Measurements from ENCODE around the gene ASXL2. TPM values are rescaled to one million over a fixed set of nuclear protein-coding genes. Genes with fewer than 3 reads are reported as not detected.

The ASXL2 gene
- total RNA-seq, 1 donor from 2014 or later: 80.7 TPM

DNA sequence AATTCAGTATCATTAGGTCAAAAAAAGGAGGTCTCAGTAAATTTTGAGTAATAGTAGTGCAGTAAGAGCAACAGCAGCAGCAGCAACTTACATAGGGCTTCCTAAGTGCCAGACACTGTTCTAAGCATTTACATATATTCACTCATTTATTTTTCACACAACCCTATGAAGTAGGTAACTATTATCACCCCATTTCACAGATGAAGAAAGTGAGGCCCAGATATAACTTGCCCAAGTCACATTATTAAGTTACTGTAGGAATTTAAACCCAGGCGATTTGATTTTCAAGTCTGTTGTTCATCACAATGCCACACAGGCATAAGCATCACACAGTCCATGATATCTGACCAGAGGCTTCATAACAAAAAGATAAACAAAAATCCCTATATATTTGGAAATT, 114.7 kb downstream of the ASXL2 start:
- intact Hi-C loops (cut with micrococcal nuclease): no loop called here
- peaks cover 30% of the 10 kb centered on the region for H3K4me1 Mint-ChIP-seq (ENCODE audit: low read depth)
- DNase-seq (ENCODE audit: low spot score): no peak
- no peaks in the 10 kb centered on the region for H3K9me3 Mint-ChIP-seq
- H3K36me3 Mint-ChIP-seq (ENCODE audit: low read depth): peaks cover 72% of the 10 kb centered on the region
- no peaks in the 10 kb centered on the region for H3K27me3 Mint-ChIP-seq (ENCODE audit: low read depth)
- no peak overlapping the region for H3K27ac Mint-ChIP-seq
- no peak overlapping the region for H3K4me3 Mint-ChIP-seq (ENCODE audit: low read depth)

DNA sequence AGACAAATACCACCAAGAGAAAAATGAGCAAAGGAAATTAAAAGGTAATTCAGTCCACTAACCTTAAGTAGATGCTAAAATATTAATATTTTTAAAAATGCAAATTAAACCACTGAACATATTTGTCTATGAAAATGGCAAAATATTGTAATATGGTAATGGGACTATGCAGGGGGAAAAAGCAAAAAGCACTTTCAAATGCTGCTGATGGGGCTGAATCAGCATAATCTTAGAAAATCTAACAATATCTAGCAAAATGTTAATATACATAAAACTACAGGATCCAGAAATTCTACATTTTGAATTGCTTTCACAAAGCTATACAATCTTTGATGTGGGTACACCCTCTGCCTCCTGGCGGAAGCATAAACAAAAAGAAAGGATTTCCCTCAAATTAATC, 118.0 kb downstream of the ASXL2 start:
- DNase-seq (ENCODE audit: low spot score): no peak
- peaks cover 72% of the 10 kb centered on the region for H3K36me3 Mint-ChIP-seq (ENCODE audit: low read depth)
- H3K27me3 Mint-ChIP-seq (ENCODE audit: low read depth): no peaks in the 10 kb centered on the region
- H3K4me3 Mint-ChIP-seq (ENCODE audit: low read depth): no peak overlapping the region
- no peak overlapping the region for H3K27ac Mint-ChIP-seq
- no peaks in the 10 kb centered on the region for H3K9me3 Mint-ChIP-seq
- intact Hi-C loops (cut with micrococcal nuclease): no loop called here
- H3K4me1 Mint-ChIP-seq (ENCODE audit: low read depth): peaks cover 17% of the 10 kb centered on the region

DNA sequence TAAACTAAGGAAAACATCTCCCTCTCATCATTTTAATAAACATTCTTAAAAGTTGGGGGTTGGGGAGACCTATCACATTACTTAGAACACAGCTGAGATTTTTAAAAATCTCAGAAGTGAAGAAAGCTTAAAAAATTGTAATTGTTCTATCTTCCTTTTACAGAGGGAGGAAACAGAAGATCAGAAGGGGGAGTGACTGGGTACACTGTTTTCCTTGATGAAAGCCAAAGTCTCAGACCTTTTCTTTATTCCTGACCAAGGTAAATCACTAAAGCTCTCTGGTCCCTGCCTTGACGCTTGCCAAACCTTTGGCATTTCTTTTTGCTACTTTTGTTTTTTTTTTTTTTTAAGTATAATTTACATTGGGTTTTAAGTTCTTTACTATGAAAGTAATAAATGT, 119.9 kb downstream of the ASXL2 start:
- Mint-ChIP-seq H3K27me3 (ENCODE audit: low read depth) (no peaks in the 10 kb centered on the region), H3K4me3 (ENCODE audit: low read depth) (no peak overlapping the region), H3K27ac (no peak overlapping the region), H3K4me1 (ENCODE audit: low read depth) (peaks cover 30% of the 10 kb centered on the region), H3K36me3 (ENCODE audit: low read depth) (peaks cover 83% of the 10 kb centered on the region), H3K9me3 (no peaks in the 10 kb centered on the region)
- intact Hi-C loops (cut with micrococcal nuclease): no loop called here
- no peak for DNase-seq (ENCODE audit: low spot score)

DNA sequence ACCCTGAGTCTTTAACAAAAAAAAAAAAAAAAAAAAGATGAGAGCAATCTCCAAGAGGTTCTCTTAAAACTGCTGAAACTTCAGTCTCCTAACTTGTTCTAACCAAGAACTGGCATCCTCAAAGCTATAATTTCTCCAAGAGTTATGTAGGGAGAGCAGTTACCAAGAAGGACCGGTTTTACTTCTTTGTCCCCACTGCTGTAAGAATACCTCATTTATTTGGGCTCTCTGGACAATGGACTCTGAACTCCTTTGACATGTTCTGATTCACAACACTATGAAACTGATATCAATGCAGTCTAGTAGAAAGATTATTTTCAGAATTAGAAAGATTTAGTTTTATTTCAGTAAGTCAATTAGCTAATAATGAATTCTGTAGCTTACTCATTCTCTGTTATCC, 120.4 kb downstream of the ASXL2 start:
- Mint-ChIP-seq H3K27me3 (ENCODE audit: low read depth) (no peaks in the 10 kb centered on the region), H3K27ac (no peak overlapping the region), H3K4me3 (ENCODE audit: low read depth) (no peak overlapping the region), H3K9me3 (no peaks in the 10 kb centered on the region), H3K36me3 (ENCODE audit: low read depth) (peaks cover 83% of the 10 kb centered on the region), H3K4me1 (ENCODE audit: low read depth) (peaks cover 31% of the 10 kb centered on the region)
- intact Hi-C loops (cut with micrococcal nuclease): no loop called here
- DNase-seq (ENCODE audit: low spot score): no peak

DNA sequence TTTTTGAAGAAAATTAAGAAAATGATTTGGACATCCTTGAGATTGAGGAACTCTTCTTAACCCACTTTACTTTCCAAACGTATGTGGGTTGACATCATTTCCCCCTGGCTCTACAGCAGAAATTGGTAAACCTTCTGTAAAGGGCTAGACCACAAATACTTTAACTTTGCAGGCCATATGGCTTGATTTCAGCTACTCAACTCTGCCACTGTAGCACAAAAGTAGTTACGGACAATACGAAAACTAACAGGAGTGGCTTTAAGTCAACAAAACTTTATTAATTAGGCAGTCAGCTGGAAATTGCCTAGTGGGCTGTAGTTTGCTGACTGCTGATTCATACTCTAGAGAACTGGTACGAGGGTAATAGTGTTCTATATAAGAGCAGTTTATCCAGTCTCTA, 121.8 kb downstream of the ASXL2 start:
- H3K4me1 Mint-ChIP-seq (ENCODE audit: low read depth): peaks cover 32% of the 10 kb centered on the region
- no peaks in the 10 kb centered on the region for H3K27me3 Mint-ChIP-seq (ENCODE audit: low read depth)
- H3K36me3 Mint-ChIP-seq (ENCODE audit: low read depth): peaks cover 83% of the 10 kb centered on the region
- no peak overlapping the region for H3K4me3 Mint-ChIP-seq (ENCODE audit: low read depth)
- H3K9me3 Mint-ChIP-seq: no peaks in the 10 kb centered on the region
- DNase-seq (ENCODE audit: low spot score): no peak
- intact Hi-C loops (cut with micrococcal nuclease): no loop called here
- peak overlapping the region; percentile 21 for H3K27ac Mint-ChIP-seq

DNA sequence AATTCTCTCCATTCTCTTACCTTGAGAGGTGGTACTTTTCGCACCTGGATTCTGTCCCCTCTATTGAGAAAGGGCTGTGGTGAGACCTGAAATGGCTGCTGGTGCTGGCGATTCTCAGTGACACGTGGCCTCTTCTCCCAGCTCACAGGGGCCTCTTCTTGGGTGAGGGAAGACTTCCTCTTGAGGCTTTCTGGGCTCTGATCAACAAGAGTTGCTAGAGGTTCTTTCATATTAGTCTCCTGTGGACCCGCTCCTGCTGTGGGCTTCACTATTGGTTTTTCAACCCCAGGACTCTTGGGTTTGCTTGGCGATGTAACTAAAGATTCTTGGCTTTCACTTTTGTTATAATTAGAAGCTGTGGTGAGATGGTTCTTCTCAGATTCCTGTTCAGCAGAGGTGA, 128.6 kb downstream of the ASXL2 start:
- intact Hi-C loops (cut with micrococcal nuclease): loop anchor here (5.0 kb wide), 1 partner anchor 43 kb away; no protein-coding TSS in a partner anchor
- Mint-ChIP-seq H3K27ac (peak overlapping the region; percentile 8), H3K27me3 (ENCODE audit: low read depth) (no peaks in the 10 kb centered on the region), H3K4me3 (ENCODE audit: low read depth) (no peak overlapping the region), H3K9me3 (no peaks in the 10 kb centered on the region), H3K4me1 (ENCODE audit: low read depth) (peaks cover 33% of the 10 kb centered on the region), H3K36me3 (ENCODE audit: low read depth) (peaks cover 80% of the 10 kb centered on the region)
- DNase-seq (ENCODE audit: low spot score): no peak

DNA sequence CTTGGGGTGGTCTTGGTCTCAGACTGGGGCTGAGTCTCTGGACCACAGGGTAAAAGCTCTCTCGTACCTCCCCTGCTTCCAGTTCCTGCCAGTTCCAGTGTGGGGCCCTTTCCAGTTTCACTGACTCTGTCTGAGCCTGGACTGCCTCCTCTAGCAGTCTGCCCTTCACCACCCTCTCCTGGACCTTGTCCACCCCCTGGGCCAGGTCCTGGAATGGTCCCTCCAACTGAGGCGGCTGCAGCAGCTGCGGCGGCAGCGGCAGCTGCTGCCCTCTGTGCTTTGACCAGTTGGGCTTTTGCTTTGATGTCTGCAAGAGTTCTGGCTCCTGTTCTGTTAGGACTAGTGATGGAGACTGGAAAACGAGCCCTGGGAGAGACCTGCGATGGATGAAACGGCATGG, 134.2 kb downstream of the ASXL2 start:
- peaks cover 77% of the 10 kb centered on the region for H3K36me3 Mint-ChIP-seq (ENCODE audit: low read depth)

DNA sequence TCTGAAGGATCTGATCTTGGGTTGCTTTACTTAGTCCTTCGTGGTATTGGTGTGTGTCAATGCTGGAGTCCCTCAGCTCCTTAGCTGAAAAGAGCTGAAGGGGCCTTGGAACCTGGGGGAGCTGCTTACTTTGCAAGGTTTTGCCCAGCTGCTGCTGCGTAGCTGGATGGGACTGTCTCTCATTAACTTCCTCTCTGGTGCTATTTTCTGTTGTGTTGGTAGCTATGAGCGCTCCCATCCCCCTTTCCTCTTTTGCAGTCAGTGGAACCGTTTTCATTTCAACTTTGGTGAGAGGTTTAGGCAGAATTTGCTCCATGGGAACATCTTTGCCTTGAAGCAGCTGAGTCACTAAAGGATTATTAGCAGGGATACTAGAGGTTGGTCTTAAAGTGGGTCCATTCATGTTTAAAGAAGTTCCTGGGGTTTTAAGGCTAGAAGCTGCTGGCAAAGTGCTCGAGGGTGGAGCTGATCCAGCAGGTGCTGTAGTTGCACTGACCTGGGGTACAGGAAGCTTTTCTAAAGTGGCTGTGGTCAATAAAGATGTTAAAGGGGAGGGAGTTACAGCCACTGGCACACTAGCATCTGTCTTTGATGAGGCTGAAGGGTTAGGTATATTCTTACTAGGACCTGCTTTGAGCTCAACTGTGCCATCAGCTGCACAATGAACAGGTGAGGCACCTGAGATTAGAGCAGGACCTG, 135.0 kb downstream of the ASXL2 start:
- H3K27ac Mint-ChIP-seq: peak overlapping the region; percentile 57
- H3K27me3 Mint-ChIP-seq (ENCODE audit: low read depth): no peaks in the 10 kb centered on the region
- intact Hi-C loops (cut with micrococcal nuclease): no loop called here
- no peak for DNase-seq (ENCODE audit: low spot score)
- peaks cover 17% of the 10 kb centered on the region for H3K4me1 Mint-ChIP-seq (ENCODE audit: low read depth)
- H3K9me3 Mint-ChIP-seq: no peaks in the 10 kb centered on the region
- H3K36me3 Mint-ChIP-seq (ENCODE audit: low read depth): peaks cover 74% of the 10 kb centered on the region
- H3K4me3 Mint-ChIP-seq (ENCODE audit: low read depth): no peak overlapping the region

More for the DNA sequence above, 134.2 kb downstream of the ASXL2 start:
- DNase-seq (ENCODE audit: low spot score): no peak
- no peaks in the 10 kb centered on the region for H3K27me3 Mint-ChIP-seq (ENCODE audit: low read depth)
- H3K4me1 Mint-ChIP-seq (ENCODE audit: low read depth): peaks cover 17% of the 10 kb centered on the region
- no peaks in the 10 kb centered on the region for H3K9me3 Mint-ChIP-seq
- H3K4me3 Mint-ChIP-seq (ENCODE audit: low read depth): no peak overlapping the region
- H3K27ac Mint-ChIP-seq: no peak overlapping the region
- intact Hi-C loops (cut with micrococcal nuclease): no loop called here

DNA sequence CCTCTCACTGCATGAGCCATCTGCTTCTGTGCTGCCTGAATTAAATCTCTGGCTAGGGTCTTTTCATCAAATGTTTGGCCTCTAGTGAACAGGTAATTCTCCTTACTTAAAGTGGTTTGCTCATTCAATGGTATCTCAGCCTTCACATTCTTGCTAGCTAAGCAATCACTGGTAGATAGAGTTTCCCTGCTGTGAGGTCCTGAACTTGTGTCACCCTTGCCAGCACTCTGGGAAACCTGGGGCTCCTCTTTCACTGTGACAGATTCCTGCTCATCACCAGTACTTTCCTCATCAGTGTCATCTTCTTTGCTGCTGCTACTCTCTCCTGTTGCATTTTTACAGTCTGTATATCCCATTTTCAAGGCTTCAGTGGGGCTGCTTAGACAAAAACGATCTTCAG, 135.8 kb downstream of the ASXL2 start:
- H3K27me3 Mint-ChIP-seq (ENCODE audit: low read depth): no peaks in the 10 kb centered on the region
- DNase-seq (ENCODE audit: low spot score): no peak
- intact Hi-C loops (cut with micrococcal nuclease): no loop called here
- H3K27ac Mint-ChIP-seq: no peak overlapping the region
- H3K9me3 Mint-ChIP-seq: no peaks in the 10 kb centered on the region
- H3K4me1 Mint-ChIP-seq (ENCODE audit: low read depth): peaks cover 17% of the 10 kb centered on the region
- peaks cover 68% of the 10 kb centered on the region for H3K36me3 Mint-ChIP-seq (ENCODE audit: low read depth)
- no peak overlapping the region for H3K4me3 Mint-ChIP-seq (ENCODE audit: low read depth)

DNA sequence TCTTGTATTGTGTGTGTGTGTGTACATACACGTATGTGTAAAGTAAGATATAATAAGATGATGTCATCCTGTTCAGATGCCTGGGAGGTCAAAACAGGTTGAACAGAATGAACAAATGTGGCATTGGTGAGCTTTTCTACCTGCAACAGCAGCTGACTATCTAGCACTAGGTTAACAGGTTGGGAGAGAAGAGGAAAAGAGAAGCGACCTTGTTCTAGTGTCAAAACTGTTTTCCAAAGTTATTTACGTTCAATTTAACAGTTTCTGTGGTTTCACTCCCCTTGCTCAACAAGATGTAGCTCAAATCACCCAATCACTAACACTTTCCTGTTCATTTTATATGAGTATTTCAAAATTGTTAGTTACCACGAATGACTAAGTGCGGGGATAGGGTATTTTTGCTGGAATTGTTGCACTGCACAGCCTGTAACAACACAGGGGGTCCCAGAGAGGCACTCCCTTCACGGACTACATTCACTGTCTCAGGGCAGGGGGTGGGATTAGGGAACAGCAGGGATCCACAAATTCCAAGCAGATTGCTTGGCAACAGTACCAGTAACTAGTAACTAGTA, 137.4 kb downstream of the ASXL2 start:
- Mint-ChIP-seq H3K27ac (no peak overlapping the region), H3K4me3 (ENCODE audit: low read depth) (no peak overlapping the region), H3K27me3 (ENCODE audit: low read depth) (no peaks in the 10 kb centered on the region), H3K36me3 (ENCODE audit: low read depth) (peaks cover 66% of the 10 kb centered on the region), H3K4me1 (ENCODE audit: low read depth) (peaks cover 17% of the 10 kb centered on the region), H3K9me3 (no peaks in the 10 kb centered on the region)
- DNase-seq (ENCODE audit: low spot score): no peak
- intact Hi-C loops (cut with micrococcal nuclease): no loop called here

DNA sequence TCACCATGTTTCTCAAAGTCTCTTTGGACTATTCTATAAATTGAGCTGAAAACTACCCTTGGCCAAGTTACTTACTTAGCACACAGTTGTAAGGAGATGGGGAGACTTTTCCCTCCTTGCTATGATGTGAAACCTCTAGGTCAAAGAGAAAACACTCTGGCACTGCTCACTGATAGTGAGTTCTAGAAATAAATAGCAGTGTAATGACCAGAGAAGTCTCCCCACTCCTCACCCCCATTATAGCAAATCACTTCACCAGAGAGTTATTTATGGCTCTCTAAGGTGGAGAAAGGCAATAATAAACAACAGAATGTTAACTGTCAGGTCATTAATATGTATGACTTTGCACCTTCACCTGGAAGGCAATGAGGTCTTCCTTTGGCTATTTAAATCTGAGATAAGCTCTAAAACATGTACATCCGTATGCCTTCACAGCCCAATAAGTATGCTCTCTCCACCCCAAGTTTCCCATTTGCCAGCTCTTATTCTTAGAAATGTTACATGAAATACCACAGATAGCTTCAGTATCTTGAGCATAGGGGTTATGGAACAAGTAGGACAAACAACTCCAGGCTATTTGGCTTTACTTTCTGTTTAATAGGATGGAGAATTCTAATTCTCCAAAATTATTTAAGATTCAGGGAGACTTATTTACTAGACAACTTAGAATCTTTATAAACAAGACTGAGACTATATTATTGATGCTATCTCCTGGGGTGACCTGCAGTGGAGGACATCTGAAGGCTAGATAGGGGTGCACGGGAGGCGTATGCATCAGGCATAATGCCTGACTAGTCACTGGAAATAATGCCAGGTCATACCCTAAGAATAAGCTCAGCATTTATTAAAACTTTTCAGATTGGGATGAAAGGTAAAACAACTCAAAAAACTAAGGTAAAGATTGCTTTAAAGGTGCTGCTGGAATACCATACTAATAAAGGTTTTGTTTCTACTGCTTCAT, 139.6 kb downstream of the ASXL2 start:
- DNase-seq (ENCODE audit: low spot score): no peak
- Mint-ChIP-seq H3K27me3 (ENCODE audit: low read depth) (no peaks in the 10 kb centered on the region), H3K4me1 (ENCODE audit: low read depth) (peaks cover 11% of the 10 kb centered on the region), H3K36me3 (ENCODE audit: low read depth) (peaks cover 47% of the 10 kb centered on the region), H3K4me3 (ENCODE audit: low read depth) (no peak overlapping the region), H3K27ac (no peak overlapping the region), H3K9me3 (no peaks in the 10 kb centered on the region)
- intact Hi-C loops (cut with micrococcal nuclease): no loop called here

DNA sequence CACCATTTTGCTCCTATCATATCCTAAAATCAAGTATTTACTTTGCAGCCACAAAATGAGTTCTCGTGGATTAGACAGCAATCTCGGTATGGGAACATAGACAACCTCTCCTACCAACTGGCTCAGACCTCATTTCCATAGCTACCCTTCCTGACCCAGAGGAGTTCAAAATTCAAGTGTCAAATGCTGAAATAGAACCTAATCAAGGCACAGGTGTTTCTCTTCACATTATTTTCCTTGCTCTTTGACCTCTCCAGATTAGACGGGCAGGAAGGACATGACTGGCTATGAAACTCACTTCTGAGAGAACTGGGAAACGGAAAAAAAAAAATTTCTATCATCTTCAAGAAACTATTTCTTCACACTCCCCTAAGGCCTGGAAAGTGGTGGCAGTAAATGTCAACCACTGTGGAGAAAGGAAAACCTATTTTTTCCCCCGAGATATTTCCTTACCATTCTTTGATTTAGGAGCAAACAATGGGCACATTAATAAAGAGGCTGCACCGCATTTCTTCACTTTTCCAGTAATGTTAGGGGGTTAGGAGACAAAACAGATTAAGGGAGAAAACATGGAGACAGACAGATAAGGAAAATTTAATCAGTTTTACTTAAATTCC, 141.3 kb downstream of the ASXL2 start:
- Mint-ChIP-seq H3K4me1 (ENCODE audit: low read depth) (peaks cover 2% of the 10 kb centered on the region), H3K4me3 (ENCODE audit: low read depth) (no peak overlapping the region), H3K36me3 (ENCODE audit: low read depth) (peaks cover 30% of the 10 kb centered on the region), H3K27ac (no peak overlapping the region), H3K27me3 (ENCODE audit: low read depth) (no peaks in the 10 kb centered on the region), H3K9me3 (no peaks in the 10 kb centered on the region)
- no peak for DNase-seq (ENCODE audit: low spot score)
- intact Hi-C loops (cut with micrococcal nuclease): no loop called here

All from activated T-helper 2 cell treated with anti-CD3 and anti-CD28 coated beads, Interferon-gamma antibody, Interleukin-2, Interleukin-4, amounts not matched to agents 10 μg/mL and 5 μg/mL and 100 μg/mL, durations not matched to agents 14 hours and 24 hours and 36 hours (primary cell).